ENCODE measurements around the gene STUM. TPM values are rescaled to one million over a fixed set of nuclear protein-coding genes. Genes with fewer than 3 reads are reported as not detected.

Gene STUM
- total RNA-seq, 1 donor from 2014 or later: 6.4 TPM

DNA sequence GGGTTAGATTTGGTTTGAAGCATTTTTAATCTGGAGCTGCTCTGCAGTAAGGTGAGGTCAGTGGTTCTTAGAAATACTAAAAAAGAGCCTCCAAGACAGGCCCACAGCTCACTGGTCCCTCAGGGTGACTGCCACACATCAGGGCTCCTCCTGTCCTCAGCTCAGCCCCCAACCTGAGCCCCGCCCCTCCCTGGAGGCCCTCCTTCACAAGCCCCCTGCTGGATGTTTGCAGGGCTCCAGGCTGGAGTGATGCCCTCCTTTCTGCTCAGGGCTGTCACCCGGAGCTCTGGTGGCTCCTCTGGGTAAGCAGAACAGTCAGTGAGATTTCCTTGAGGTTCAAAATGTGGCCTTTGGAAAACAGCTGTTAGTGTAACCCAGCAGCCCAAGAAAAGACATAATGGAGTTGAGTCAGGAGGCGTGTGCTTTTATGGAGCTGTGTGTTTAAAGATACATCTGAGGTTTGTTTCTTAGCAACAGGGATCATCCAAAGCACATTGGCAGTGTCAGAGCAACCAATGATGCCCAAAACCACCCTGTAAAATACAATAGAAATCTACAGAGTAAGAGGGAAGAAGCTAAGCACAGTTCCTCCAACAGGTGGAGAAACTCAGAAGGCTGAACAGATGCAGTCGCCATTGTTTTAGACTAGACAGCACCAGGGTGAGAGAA is 21.4 kb downstream of the STUM start:
- Histone ChIP-seq H3K4me3 (no peak overlapping the region), H3K9me3 (no peaks in the 10 kb centered on the region), H3K27ac (no peak overlapping the region), H3K4me1 (peaks cover 21% of the 10 kb centered on the region), H3K27me3 (no peaks in the 10 kb centered on the region), H3K36me3 (no peaks in the 10 kb centered on the region)
- no peak for DNase-seq (ENCODE audit: extremely low spot score in 2 of 2)
- intact Hi-C loops (cut with DNase I): no loop called here
- no peak for TF ChIP-seq POLR2AphosphoS5 (IDR thresholded peaks at IDR 0.05; ENCODE audit: insufficient read depth in 1 of 2, low read depth in 1 of 2)

DNA sequence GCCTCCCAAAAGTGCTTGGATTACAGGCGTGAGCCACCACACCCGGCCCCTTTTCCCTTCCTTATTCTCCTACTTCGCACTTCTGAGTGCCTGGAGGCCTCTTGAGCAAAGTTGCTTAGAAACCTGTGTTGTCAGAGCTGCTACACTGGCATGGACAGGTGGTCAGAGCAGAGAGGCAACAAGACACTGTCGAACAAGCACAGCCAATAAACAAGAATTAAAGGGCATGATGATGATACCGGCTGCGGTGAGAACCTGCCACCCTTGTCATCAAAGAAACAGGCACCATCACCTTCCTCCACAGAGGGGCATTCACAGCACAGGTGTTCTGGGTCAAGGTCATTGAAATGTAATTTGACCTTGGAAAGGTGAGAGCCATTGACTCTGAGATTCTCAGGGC is 23.3 kb downstream of the STUM start:
- Histone ChIP-seq H3K9me3 (no peaks in the 10 kb centered on the region), H3K27me3 (no peaks in the 10 kb centered on the region), H3K4me1 (peaks cover 21% of the 10 kb centered on the region), H3K4me3 (no peak overlapping the region), H3K27ac (no peak overlapping the region), H3K36me3 (no peaks in the 10 kb centered on the region)
- intact Hi-C loops (cut with DNase I): no loop called here
- TF ChIP-seq POLR2AphosphoS5 (IDR thresholded peaks at IDR 0.05; ENCODE audit: insufficient read depth in 1 of 2, low read depth in 1 of 2): no peak
- no peak for TF ChIP-seq POLR2A (IDR thresholded peaks at IDR 0.05)
- TF ChIP-seq, protein P1, sequence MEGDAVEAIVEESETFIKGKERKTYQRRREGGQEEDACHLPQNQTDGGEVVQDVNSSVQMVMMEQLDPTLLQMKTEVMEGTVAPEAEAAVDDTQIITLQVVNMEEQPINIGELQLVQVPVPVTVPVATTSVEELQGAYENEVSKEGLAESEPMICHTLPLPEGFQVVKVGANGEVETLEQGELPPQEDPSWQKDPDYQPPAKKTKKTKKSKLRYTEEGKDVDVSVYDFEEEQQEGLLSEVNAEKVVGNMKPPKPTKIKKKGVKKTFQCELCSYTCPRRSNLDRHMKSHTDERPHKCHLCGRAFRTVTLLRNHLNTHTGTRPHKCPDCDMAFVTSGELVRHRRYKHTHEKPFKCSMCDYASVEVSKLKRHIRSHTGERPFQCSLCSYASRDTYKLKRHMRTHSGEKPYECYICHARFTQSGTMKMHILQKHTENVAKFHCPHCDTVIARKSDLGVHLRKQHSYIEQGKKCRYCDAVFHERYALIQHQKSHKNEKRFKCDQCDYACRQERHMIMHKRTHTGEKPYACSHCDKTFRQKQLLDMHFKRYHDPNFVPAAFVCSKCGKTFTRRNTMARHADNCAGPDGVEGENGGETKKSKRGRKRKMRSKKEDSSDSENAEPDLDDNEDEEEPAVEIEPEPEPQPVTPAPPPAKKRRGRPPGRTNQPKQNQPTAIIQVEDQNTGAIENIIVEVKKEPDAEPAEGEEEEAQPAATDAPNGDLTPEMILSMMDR (IDR thresholded peaks at IDR 0.05): no peak
- DNase-seq (ENCODE audit: extremely low spot score in 2 of 2): no peak

DNA sequence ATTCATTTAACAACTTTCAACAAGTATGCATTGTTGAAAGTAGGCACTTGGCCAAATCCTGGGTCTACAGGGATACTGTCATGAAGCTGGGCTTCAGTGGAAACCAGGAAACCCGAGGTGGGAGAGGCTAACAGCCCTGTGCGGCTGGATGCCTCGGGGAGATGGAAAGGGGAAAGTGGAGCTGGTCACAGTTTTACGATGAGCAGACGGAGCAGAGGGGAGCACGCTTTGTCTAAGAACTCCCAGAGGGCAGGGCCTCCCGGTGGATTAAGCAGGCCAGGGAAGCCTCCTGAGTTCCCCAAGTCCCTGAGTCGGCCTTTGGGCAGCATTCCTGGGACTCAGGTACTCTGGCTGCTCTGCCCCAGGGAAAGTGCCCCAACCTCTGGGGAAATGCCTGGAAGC is 23.8 kb downstream of the STUM start:
- DNase-seq (ENCODE audit: extremely low spot score in 2 of 2): no peak
- Histone ChIP-seq H3K27ac (no peak overlapping the region), H3K4me1 (peaks cover 21% of the 10 kb centered on the region)

DNA sequence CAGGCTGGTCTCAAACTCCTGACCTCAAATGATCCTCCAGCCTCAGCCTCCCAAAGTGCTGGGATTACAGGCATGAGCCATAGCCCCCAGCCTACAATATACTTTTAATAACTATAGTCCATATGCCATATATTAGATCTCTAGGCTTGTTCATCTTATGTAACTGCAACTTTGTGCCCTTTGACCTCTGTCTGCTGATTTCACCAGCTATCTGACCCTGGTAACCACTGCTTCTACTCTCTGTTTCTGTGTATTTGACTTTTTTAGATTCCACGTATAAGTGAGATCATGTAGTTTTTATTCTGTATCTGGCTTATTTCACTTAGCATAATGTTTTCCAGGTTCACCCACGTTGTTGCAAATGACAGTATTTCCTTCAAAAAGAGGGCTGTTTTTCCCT is 25.5 kb downstream of the STUM start:
- Histone ChIP-seq H3K4me1 (peaks cover 5% of the 10 kb centered on the region), H3K4me3 (no peak overlapping the region), H3K9me3 (no peaks in the 10 kb centered on the region), H3K27me3 (no peaks in the 10 kb centered on the region), H3K36me3 (no peaks in the 10 kb centered on the region), H3K27ac (no peak overlapping the region)
- TF ChIP-seq, protein P1 (IDR thresholded peaks at IDR 0.05): no peak
- TF ChIP-seq POLR2AphosphoS5 (IDR thresholded peaks at IDR 0.05; ENCODE audit: insufficient read depth in 1 of 2, low read depth in 1 of 2): no peak
- no peak for TF ChIP-seq POLR2A (IDR thresholded peaks at IDR 0.05)
- intact Hi-C loops (cut with DNase I): no loop called here
- DNase-seq (ENCODE audit: extremely low spot score in 2 of 2): no peak

More for the DNA sequence above, 23.8 kb downstream of the STUM start:
- no peak overlapping the region for H3K4me3 ChIP-seq
- H3K27me3 ChIP-seq: no peaks in the 10 kb centered on the region
- TF ChIP-seq POLR2AphosphoS5 (IDR thresholded peaks at IDR 0.05; ENCODE audit: insufficient read depth in 1 of 2, low read depth in 1 of 2): no peak
- no peaks in the 10 kb centered on the region for H3K36me3 ChIP-seq
- intact Hi-C loops (cut with DNase I): no loop called here
- H3K9me3 ChIP-seq: no peaks in the 10 kb centered on the region

DNA sequence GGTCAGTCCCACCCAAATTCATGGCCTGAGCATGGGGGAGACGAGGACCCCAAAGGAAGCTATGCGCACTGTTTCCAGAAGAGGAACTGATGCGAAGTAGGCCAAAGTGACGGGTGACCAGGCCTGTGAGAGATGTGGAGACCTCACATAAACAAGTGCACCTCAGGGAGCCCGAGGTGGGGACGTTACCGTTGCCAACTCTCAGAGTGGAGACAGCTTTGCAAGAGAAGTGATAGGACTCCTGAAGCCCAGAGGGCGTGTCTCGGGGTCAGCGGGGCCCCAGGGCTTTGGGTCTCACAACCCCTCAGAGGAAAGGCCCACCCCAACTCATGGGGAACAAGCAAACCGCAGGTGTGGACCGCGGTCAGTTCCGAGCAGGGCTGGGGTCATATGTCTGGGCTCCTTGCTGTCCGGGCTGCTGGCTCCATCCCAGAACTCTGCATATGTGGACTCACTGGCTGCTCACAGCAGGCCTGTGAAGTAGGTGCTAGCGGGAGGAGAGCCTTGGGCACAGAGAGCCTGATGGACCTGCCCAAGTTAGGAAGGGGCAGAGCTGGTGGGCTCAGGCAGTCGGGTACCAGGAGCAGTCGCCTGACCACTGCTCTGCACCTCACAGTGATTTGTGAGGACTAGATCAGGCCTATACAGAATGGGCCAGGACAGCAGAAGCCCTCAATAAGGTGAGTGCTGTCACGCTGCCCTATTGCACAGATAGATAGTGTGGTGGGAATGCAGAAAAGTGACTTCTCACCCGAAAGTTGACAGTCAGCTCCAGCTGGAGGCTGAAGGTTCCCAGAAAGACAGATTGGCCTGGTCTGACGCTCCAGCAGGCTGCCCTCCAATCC is 26.2 kb downstream of the STUM start:
- Histone ChIP-seq H3K4me1 (no peaks in the 10 kb centered on the region), H3K4me3 (no peak overlapping the region), H3K9me3 (no peaks in the 10 kb centered on the region), H3K27me3 (no peaks in the 10 kb centered on the region), H3K36me3 (no peaks in the 10 kb centered on the region), H3K27ac (no peak overlapping the region)
- DNase-seq (ENCODE audit: extremely low spot score in 2 of 2): no peak
- TF ChIP-seq, protein P1 (IDR thresholded peaks at IDR 0.05): no peak
- TF ChIP-seq POLR2AphosphoS5 (IDR thresholded peaks at IDR 0.05; ENCODE audit: insufficient read depth in 1 of 2, low read depth in 1 of 2): no peak
- TF ChIP-seq POLR2A (IDR thresholded peaks at IDR 0.05): no peak
- intact Hi-C loops (cut with DNase I): no loop called here

DNA sequence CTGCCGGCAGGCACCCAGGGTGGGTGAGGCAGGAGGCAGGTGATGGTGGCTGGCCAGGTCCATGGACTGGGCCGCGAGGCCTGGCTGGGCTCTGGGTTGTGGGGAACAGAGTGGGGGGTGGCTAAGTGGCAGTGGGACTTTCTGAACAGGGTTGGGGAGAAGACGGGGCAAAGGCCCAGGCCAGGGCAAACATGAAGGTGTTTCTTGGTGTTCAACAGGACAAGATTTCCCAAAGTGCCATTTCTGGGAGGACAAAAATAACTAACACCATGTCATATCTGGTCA is 26.8 kb downstream of the STUM start:
- H3K4me1 ChIP-seq: no peaks in the 10 kb centered on the region
- DNase-seq (ENCODE audit: extremely low spot score in 2 of 2): no peak
- no peaks in the 10 kb centered on the region for H3K27me3 ChIP-seq
- TF ChIP-seq, protein P1 (IDR thresholded peaks at IDR 0.05): no peak
- TF ChIP-seq POLR2AphosphoS5 (IDR thresholded peaks at IDR 0.05; ENCODE audit: insufficient read depth in 1 of 2, low read depth in 1 of 2) (no peak), POLR2A (IDR thresholded peaks at IDR 0.05) (no peak)
- no peaks in the 10 kb centered on the region for H3K36me3 ChIP-seq
- intact Hi-C loops (cut with DNase I): no loop called here
- H3K9me3 ChIP-seq: no peaks in the 10 kb centered on the region
- no peak overlapping the region for H3K4me3 ChIP-seq
- H3K27ac ChIP-seq: no peak overlapping the region
